HEK293T (cell line): ENCODE measurements around the gene FNDC3A.

Experiments
- CTCF ChIA-PET: fragments of 350-600 bp; formaldehyde crosslinking; extraction: SDS; loops from one replicate; lab custom pipeline; 2021; ENCODE audit warnings: antibody characterized with exemption, inconsistent platforms; lab: Yijun Ruan, JAX
- POLR2A ChIA-PET: fragments of 350-600 bp; formaldehyde crosslinking; extraction: SDS; loops from one replicate; lab custom pipeline; 2020; ENCODE audit warnings: antibody characterized with exemption, inconsistent platforms; lab: Yijun Ruan, JAX
- DNase-seq: peaks from one replicate; pipeline ENCODE4 v3.0.0; 2012; ENCODE audit warnings: mixed read lengths; ENCODE audit errors: extremely low spot score
- ARNT ChIP-seq: fragments of 450-650 bp; IDR thresholded peaks from 2 replicates; pipeline ENCODE4 v1.6.1; 2017; ENCODE audit warnings: mild to moderate bottlenecking
- BHLHE40 ChIP-seq: fragments of 450-650 bp; IDR thresholded peaks from 2 replicates; pipeline ENCODE4 v1.6.1; 2016; ENCODE audit warnings: mild to moderate bottlenecking, moderate library complexity, borderline replicate concordance
- CTBP1 ChIP-seq: fragments of 450-650 bp; IDR thresholded peaks from 2 replicates; pipeline ENCODE4 v1.6.1; 2016; ENCODE audit warnings: borderline replicate concordance
- ELF4 ChIP-seq: fragments of 450-650 bp; IDR thresholded peaks from 2 replicates; pipeline ENCODE4 v1.6.1; 2017; ENCODE audit warnings: antibody characterized with exemption
- FOXA1 ChIP-seq: fragments of 450-650 bp; IDR thresholded peaks from 2 replicates; pipeline ENCODE4 v1.6.1; 2016; ENCODE audit warnings: mild to moderate bottlenecking
- FOXK2 ChIP-seq: fragments of 450-650 bp; IDR thresholded peaks from 2 replicates; pipeline ENCODE4 v1.6.1; 2016; ENCODE audit warnings: mild to moderate bottlenecking
- FOXM1 ChIP-seq: fragments of 450-650 bp; IDR thresholded peaks from 2 replicates; pipeline ENCODE4 v1.6.1; 2017; ENCODE audit warnings: mild to moderate bottlenecking, borderline replicate concordance
- HDGF ChIP-seq: fragments of 450-650 bp; IDR thresholded peaks from 2 replicates; pipeline ENCODE4 v1.6.1; 2017; ENCODE audit warnings: antibody characterized with exemption, borderline replicate concordance
- L3MBTL2 ChIP-seq: fragments of 450-650 bp; conservative IDR thresholded peaks from 2 replicates; pipeline ENCODE4 v1.6.1; 2016; ENCODE audit warnings: mild to moderate bottlenecking
- LEF1 ChIP-seq: fragments of 450-650 bp; IDR thresholded peaks from 2 replicates; pipeline ENCODE4 v1.6.1; 2017; ENCODE audit warnings: mild to moderate bottlenecking, borderline replicate concordance
- NFRKB ChIP-seq: fragments of 450-650 bp; IDR thresholded peaks from 2 replicates; pipeline ENCODE4 v1.6.1; 2016; ENCODE audit warnings: mild to moderate bottlenecking, moderate library complexity
- PKNOX1 ChIP-seq: fragments of 450-650 bp; IDR thresholded peaks from 2 replicates; pipeline ENCODE4 v1.6.1; 2016
- SP1 ChIP-seq: fragments of 450-650 bp; IDR thresholded peaks from 2 replicates; pipeline ENCODE4 v1.6.1; 2017
- SUZ12 ChIP-seq: fragments of 450-650 bp; IDR thresholded peaks from 2 replicates; pipeline ENCODE4 v1.6.1; 2016; ENCODE audit warnings: mild to moderate bottlenecking
- TARDBP ChIP-seq: fragments of 450-650 bp; IDR thresholded peaks from 2 replicates; pipeline ENCODE4 v1.6.1; 2016
- ZNF384 ChIP-seq: fragments of 450-650 bp; IDR thresholded peaks from 2 replicates; pipeline ENCODE4 v1.6.1; 2016

FNDC3A gene

GRCh38 chr13:48944221-48944620 lies 31.5 kb upstream of the FNDC3A start:
- CTCF ChIA-PET, result no interaction called here
- no peak for DNase-seq
- no peak for TF ChIP-seq FOXA1
- no peak for TF ChIP-seq NFRKB
- no peak for TF ChIP-seq FOXK2
- TF ChIP-seq CTBP1, result no peak
- no peak for TF ChIP-seq SP1
- POLR2A ChIA-PET, result interaction anchor here (0.9 kb wide), 1 partner anchor 32 kb away, joined by 3 read pairs; the partner anchor contains the start of gene FNDC3A

GRCh38 chr13:48945626-48946025 lies 30.1 kb upstream of the FNDC3A start:
- TF ChIP-seq ELF4, result no peak
- no peak for TF ChIP-seq BHLHE40
- no peak for TF ChIP-seq CTBP1
- TF ChIP-seq TARDBP, result no peak
- TF ChIP-seq SUZ12, result no peak
- no peak for TF ChIP-seq L3MBTL2
- no peak for TF ChIP-seq FOXM1
- TF ChIP-seq LEF1, result no peak
- no peak for TF ChIP-seq HDGF
- TF ChIP-seq NFRKB, result no peak
- TF ChIP-seq PKNOX1, result no peak
- no peak for TF ChIP-seq FOXK2
- TF ChIP-seq FOXA1, result no peak
- TF ChIP-seq ZNF384, result no peak
- DNase-seq, result no peak
- POLR2A ChIA-PET, result no interaction called here
- CTCF ChIA-PET, result no interaction called here

GRCh38 chr13:48946163-48946562 lies 29.5 kb upstream of the FNDC3A start:
- TF ChIP-seq PKNOX1 (peak; percentile 73), L3MBTL2 (no peak)
- POLR2A ChIA-PET, result no interaction called here
- CTCF ChIA-PET, result no interaction called here
- DNase-seq, result no peak

- no peak for DNase-seq
- no peak for TF ChIP-seq NFRKB
- TF ChIP-seq FOXK2, result no peak
- TF ChIP-seq ZNF384, result no peak
- TF ChIP-seq L3MBTL2, result no peak
- no peak for TF ChIP-seq ELF4
- TF ChIP-seq ARNT, result no peak
- no peak for TF ChIP-seq TARDBP
- TF ChIP-seq SP1, result no peak
- no peak for TF ChIP-seq SUZ12
- TF ChIP-seq FOXM1, result no peak
- TF ChIP-seq BHLHE40, result no peak
- no peak for TF ChIP-seq PKNOX1
- ChIA-PET CTCF (no interaction called here), POLR2A (no interaction called here)
Observed at GRCh38 chr13:48949566-48950500, 25.9 kb upstream of the FNDC3A start.

- POLR2A ChIA-PET, result no interaction called here
- no peak for TF ChIP-seq SUZ12
- no peak for TF ChIP-seq SP1
- TF ChIP-seq HDGF, result no peak
- TF ChIP-seq FOXA1, result no peak
- TF ChIP-seq LEF1, result no peak
- no peak for TF ChIP-seq ZNF384
- no peak for TF ChIP-seq TARDBP
- no peak for TF ChIP-seq ELF4
- no peak for TF ChIP-seq FOXK2
- no peak for TF ChIP-seq BHLHE40
- no peak for TF ChIP-seq FOXM1
- TF ChIP-seq NFRKB, result no peak
- TF ChIP-seq PKNOX1, result no peak
- TF ChIP-seq CTBP1, result no peak
- TF ChIP-seq L3MBTL2, result no peak
- TF ChIP-seq ARNT, result no peak
- CTCF ChIA-PET, result no interaction called here
- DNase-seq, result no peak
Observed at GRCh38 chr13:48950501-48950875, 25.2 kb upstream of the FNDC3A start.

- CTCF ChIA-PET, result no interaction called here
- POLR2A ChIA-PET, result no interaction called here
- no peak for DNase-seq
- TF ChIP-seq PKNOX1, result no peak
- TF ChIP-seq LEF1, result no peak
- TF ChIP-seq SP1, result no peak
- no peak for TF ChIP-seq ELF4
- no peak for TF ChIP-seq ZNF384
- TF ChIP-seq L3MBTL2, result no peak
- TF ChIP-seq FOXK2, result no peak
Observed at GRCh38 chr13:48954081-48954480, 21.6 kb upstream of the FNDC3A start.
